Upper lobe of right lung (tissue), 1 donor: Measurements from ENCODE around the gene SLC9A3. TPM values are rescaled to one million over a fixed set of nuclear protein-coding genes. Genes with fewer than 3 reads are reported as not detected.

Experiments used
- ATAC-seq: fragments of 200-7000 bp; cut with Tn5 transposase; one replicate; pipeline ENCODE4 v1.9.1; 2020; ENCODE audit warnings: mild to moderate bottlenecking, moderate library complexity
- DNase-seq: peaks from one replicate; pipeline ENCODE4 v3.0.0-alpha.2; 2020
- H3K27ac ChIP-seq: fragments of 200-600 bp; one replicate; pipeline ENCODE4 v1.8.0; 2022
- H3K27me3 ChIP-seq: fragments of 200-600 bp; one replicate; pipeline ENCODE4 v1.8.0; 2022; ENCODE audit warnings: mild to moderate bottlenecking
- H3K36me3 ChIP-seq: fragments of 200-600 bp; one replicate; pipeline ENCODE4 v1.8.0; 2022
- H3K4me1 ChIP-seq: fragments of 200-600 bp; one replicate; pipeline ENCODE4 v1.8.0; 2022
- H3K4me3 ChIP-seq: fragments of 200-600 bp; one replicate; pipeline ENCODE4 v1.8.0; 2022; ENCODE audit warnings: mild to moderate bottlenecking
- H3K9me3 ChIP-seq: fragments of 200-600 bp; one replicate; pipeline ENCODE4 v1.8.0; 2022
- intact Hi-C: fragments of 100-400 bp; cut with DNase I; formaldehyde crosslinking; loops from one replicate; pipeline ENCODE4 v1.11.0; 2022
- total RNA-seq: library from RNA; stranded (reverse); fragmentation: NEBNext Ultra II Directional; extraction: Animal tissue kit (Norgen Biotek cat#: 25700); gene quantifications from one replicate; pipeline ENCODE4 v1.2.1, GENCODE V29; 2021
- TF ChIP-seq, protein P1 (sequence below): fragments of 200-600 bp; IDR thresholded peaks from one replicate; pipeline ENCODE4 v1.8.0; 2022; ENCODE audit warnings: antibody characterized with exemption
- donor health status: DM: no; HTN: yes; CAD: no; lungs with severe emphysema.

The SLC9A3 gene
- total RNA-seq, 1 donor from 2014 or later, result 1.0 TPM

DNA sequence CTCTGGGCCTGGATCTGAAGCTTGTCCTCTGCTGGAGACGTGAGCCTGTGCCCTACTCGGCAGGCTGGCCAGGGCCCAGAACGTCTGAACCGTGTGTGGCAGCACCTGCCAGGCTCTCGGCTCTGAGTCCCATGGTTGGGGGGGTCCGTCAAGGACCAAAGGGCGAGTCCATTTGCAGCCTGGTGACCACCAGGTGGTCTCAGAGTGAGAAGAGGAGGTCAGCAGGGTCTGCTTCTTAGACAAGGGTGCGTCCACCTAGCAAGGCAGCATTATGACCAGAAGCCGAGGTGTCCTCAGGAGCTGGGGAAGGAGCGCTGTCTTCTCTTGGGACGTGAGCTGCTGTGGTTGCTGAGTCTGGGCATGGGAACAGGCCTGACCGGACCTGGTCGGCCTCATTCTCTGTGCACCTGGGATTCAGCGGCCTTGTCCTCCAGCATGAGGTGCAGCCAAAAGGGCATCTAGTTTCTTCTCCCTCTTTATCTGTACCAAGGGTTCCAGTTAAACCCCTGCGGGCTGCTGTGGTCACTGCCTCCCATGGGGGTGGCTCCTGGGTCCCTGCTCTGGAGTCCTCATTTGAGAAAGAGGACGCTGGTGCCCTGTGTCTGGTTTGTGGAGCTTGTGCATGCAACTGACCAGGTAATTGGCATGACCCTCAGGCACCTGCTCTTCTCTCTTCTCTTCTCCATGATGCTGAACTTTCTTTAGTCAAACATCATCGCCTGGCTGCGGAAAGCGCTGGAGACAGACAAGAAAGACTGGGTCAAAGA, 66.9 kb downstream of the SLC9A3 start:
- Histone ChIP-seq H3K4me1 (no peaks in the 10 kb centered on the region), H3K9me3 (no peaks in the 10 kb centered on the region), H3K4me3 (no peak overlapping the region), H3K36me3 (peaks cover 93% of the 10 kb centered on the region), H3K27me3 (no peaks in the 10 kb centered on the region), H3K27ac (no peak overlapping the region)
- intact Hi-C loops, result no loop called here
- ATAC-seq (peak; percentile 8), DNase-seq (peak; percentile 36)
- TF ChIP-seq, protein P1, sequence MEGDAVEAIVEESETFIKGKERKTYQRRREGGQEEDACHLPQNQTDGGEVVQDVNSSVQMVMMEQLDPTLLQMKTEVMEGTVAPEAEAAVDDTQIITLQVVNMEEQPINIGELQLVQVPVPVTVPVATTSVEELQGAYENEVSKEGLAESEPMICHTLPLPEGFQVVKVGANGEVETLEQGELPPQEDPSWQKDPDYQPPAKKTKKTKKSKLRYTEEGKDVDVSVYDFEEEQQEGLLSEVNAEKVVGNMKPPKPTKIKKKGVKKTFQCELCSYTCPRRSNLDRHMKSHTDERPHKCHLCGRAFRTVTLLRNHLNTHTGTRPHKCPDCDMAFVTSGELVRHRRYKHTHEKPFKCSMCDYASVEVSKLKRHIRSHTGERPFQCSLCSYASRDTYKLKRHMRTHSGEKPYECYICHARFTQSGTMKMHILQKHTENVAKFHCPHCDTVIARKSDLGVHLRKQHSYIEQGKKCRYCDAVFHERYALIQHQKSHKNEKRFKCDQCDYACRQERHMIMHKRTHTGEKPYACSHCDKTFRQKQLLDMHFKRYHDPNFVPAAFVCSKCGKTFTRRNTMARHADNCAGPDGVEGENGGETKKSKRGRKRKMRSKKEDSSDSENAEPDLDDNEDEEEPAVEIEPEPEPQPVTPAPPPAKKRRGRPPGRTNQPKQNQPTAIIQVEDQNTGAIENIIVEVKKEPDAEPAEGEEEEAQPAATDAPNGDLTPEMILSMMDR, result no peak

DNA sequence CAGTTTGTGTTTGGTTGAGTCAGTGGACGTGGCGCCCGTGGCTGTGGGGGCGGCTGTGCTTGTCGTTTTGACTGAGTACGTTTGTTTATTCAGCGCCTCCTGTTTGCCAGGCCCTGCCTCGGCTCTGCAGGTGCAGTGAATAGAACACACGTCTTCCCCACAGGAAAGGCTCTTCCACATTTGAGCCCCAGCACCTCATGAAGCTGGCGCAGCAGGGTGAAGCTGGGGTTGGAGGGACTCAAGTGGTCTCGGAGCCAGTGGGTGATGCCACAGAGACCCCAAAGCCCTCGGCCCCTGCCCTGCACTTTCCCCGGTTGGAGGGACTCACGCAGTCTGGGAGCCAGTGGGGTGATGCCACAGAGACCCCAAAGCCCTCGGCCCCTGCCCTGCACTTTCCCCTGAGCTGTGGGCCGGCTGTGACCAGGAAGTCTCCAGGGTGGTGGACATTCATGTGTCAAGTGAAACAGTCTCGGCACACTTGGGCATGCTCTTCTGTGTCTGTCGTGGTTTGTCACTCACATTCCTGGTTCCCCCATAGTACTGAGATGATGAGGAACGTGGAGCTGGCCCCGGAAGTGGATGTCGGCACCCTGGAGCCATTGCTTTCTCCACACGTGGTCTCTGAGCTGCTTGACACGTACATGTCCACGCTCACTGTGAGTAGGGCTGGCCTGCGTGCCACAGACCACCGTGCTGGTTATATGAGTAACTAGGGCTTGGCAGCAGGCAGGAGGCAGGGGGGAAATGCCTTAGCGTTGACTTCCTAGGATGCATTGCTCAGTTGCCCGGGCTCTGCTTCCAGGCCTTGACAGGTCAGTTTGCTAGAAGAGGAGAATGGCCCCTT, 67.7 kb downstream of the SLC9A3 start:
- Histone ChIP-seq H3K27ac (no peak overlapping the region), H3K36me3 (peaks cover 87% of the 10 kb centered on the region), H3K9me3 (peaks cover 8% of the 10 kb centered on the region), H3K4me1 (no peaks in the 10 kb centered on the region), H3K4me3 (no peak overlapping the region), H3K27me3 (no peaks in the 10 kb centered on the region)
- TF ChIP-seq, protein P1, result no peak
- DNase-seq, result peak; percentile 41
- ATAC-seq, result no peak
- intact Hi-C loops, result no loop called here

DNA sequence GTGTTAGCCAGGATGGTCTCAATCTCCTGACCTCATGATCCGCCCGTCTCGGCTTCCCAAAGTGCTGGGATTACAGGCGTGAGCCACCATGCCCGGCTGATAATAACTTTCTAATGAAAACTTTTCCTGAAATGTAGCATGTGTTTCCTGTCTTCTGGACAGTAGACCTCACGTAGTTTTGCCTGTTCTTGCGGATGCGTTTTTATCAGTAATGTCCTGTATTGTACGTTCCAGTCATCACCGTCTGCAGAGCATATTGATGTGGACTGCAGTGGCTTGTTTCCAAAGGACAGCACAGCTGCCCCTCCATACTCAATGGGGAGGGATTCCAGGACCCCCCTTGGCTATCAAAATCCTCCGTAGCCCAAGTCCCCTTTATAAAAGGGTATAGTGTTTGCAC, 68.4 kb downstream of the SLC9A3 start:
- Histone ChIP-seq H3K4me1 (no peaks in the 10 kb centered on the region), H3K27ac (no peak overlapping the region), H3K27me3 (no peaks in the 10 kb centered on the region), H3K4me3 (no peak overlapping the region), H3K9me3 (peaks cover 8% of the 10 kb centered on the region), H3K36me3 (peaks cover 87% of the 10 kb centered on the region)
- no peak for DNase-seq
- no peak for ATAC-seq
- intact Hi-C loops, result no loop called here
- TF ChIP-seq, protein P1, result no peak

DNA sequence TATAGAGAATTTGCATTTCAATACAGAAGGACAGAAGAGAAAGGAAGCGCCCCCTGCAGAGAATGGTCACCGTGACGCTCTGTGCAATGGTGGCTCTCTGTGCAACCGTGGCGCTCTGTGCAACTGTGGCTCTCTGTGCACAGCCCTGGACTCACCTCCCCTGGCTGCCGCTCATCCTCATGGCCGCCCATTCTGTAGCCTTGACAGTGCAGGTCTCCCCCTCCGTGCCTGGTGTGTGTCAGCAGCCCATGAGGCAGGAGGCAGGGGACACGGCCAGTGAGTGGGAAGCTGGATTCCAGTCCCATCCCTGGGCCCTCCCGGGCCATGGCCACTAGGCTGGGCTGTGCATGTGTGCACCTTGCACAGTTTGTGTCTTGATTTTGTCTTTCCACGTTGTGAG, 69.3 kb downstream of the SLC9A3 start:
- intact Hi-C loops, result no loop called here
- no peak overlapping the region for H3K27ac ChIP-seq
- ATAC-seq (no peak), DNase-seq (peak; percentile 48)
- H3K36me3 ChIP-seq, result peaks cover 88% of the 10 kb centered on the region
- no peak overlapping the region for H3K4me3 ChIP-seq
- TF ChIP-seq, protein P1, result no peak
- H3K9me3 ChIP-seq, result peaks cover 8% of the 10 kb centered on the region
- no peaks in the 10 kb centered on the region for H3K27me3 ChIP-seq
- no peaks in the 10 kb centered on the region for H3K4me1 ChIP-seq

DNA sequence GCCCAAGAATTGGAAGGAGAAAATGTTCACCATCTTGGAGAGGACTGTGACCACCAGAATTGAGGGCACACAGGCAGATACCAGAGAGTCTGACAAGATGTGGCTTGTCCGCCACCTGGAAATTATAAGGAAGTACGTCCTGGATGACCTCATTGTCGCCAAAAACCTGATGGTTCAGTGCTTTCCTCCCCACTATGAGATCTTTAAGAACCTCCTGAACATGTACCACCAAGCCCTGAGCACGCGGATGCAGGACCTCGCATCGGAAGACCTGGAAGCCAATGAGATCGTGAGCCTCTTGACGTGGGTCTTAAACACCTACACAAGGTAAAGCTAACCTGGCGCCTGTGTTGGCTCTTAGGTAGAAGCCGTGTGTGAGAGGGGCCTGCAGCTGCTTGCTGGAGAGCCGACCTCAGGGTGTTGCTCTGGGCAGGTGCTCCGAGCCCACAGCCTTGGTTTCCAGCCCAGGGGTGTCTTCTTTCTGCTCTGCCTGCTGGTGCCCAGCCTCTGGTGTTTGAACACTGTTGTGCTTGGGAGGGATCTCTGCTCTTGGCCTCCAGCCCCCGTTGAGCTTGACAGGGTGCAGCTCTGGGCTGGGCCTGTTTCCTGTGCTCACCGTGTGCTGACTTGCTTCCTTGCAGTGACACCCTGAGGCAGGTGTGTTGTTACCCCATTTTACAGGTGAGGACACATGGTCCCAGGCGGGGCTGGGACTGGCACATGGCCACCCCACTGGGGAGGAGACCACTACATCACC, 70.3 kb downstream of the SLC9A3 start:
- TF ChIP-seq, protein P1, result no peak
- Histone ChIP-seq H3K4me3 (no peak overlapping the region), H3K36me3 (peaks cover 88% of the 10 kb centered on the region), H3K4me1 (no peaks in the 10 kb centered on the region), H3K27me3 (no peaks in the 10 kb centered on the region), H3K9me3 (peaks cover 8% of the 10 kb centered on the region), H3K27ac (no peak overlapping the region)
- ATAC-seq, result peak; percentile 14
- peak; percentile 53 for DNase-seq
- intact Hi-C loops, result no loop called here
